NCI-H1105 treated with DMSO at 0.1 percent for 48 hours (cell line): Measurements from ENCODE around the gene AEBP2.
"Not testable (repeated sequence)": the region's sequence is repeated elsewhere in the genome, so short reads cannot be mapped to it uniquely, and the experiment has no call there.

ENCODE experiments used
- DNase-seq: peaks from one replicate; lab custom pipeline; 2025; lab: John Stamatoyannopoulos, UW

The AEBP2 gene

DNA sequence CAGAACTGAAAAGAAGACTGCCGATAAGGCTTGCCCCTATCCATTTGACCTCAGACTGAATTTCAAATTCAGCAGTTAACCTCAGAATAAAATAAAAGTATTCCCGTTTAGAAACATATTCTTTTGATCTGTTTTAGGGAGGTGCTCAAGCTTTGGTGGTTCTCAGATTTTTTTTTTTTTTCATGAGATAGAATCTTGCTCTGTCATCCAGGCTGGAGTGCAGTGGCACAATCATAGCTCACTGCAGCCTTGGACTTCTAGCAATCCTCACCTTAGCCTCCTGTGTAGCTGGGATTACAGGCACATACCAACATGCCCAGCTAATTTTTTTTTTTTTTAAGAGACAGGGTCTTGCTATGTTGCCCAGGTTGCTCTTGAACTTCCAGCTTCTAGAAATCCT lies 15.5 kb downstream of the AEBP2 start:
- DNase-seq = no peak

DNA sequence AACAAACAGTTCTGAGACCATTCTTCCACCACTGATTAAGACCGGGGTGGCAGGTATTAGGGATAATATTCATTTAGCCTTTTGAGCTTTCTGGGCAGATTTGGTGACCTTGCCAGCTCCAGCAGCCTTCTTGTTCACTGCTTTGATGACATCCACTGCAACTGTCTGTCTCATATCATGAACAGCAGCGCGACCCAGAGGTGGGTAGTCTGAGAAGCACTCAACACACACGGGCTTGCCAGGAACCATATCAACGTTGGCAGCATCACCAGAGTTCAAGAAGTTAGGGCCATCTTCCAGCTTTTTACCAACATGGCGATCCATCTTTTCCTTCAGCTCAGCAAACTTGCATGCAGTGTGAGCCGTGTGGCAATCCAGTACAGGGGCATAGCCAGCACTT lies 16.9 kb downstream of the AEBP2 start:
- no peak for DNase-seq

DNA sequence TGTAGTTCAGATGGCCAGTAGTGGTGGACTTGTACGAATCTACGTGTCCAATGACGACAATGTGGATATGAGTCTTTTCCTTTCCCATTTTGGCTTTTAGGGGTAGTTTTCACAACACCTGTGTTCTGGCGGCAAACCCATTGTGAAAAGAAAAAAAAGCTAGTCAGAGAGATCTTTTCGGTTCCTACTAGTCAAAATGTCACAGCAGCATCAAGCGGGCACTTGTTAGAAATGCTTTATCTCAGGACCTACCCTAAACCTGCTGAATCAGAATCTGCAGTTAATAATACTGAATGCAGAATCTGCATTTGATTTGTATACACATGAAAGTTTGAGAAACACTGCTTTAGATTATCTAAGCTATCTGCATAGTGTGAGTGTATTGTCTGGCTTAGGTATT lies 18.3 kb downstream of the AEBP2 start:
- no peak for DNase-seq

DNA sequence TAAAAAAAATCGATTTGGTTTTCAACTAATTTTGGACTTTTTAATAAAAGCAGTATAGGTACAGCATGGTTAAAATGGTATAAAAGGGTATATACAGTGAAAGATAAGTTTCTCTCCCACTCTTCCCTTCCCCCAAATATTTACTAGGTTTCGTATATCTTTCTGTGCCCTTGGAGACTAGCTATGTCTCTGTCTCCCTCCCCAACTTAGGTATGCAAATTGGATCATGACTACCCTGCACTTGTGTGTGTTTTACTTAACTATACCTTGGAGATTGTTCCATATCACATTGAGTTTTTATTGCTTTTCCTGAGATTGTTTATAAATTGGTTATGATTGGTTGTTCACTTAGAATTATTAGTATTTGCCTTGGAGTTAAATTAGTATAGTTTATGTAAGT lies 19.4 kb downstream of the AEBP2 start:
- no peak for DNase-seq

DNA sequence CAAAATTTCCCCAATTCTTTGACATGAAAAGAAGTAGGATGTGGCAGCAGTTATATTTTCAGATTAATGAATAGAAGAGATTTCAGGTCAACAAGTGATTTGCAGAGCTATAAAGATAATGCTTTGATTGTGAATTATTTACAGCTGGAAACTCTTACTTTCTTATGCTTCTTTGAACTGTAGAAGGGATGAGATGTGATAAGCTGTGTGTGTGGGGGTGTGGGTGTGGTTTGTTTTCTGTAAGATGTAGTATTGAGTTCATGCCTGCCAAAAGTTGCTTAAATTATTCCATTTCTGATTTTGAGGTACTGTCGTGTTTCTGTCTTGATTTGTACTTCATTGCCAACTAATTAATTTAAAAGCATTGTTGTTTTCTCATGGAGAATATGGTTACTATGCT lies 22.7 kb downstream of the AEBP2 start:
- no peak for DNase-seq

DNA sequence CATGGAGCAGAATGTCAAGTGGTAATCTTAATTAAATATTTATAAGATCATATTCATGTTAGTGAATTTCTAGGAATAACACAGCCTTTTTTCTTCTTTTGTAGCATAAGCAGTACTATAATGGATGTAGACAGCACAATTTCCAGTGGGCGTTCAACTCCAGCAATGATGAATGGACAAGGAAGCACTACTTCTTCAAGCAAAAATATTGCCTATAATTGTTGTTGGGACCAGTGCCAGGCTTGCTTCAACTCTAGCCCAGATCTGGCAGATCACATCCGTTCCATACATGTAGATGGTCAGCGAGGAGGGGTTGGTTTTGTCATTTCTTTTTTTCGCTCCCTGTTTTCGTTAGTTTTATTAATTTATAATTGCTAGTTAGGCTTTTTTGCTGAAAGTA lies 23.1 kb downstream of the AEBP2 start:
- peak; percentile 92 for DNase-seq

DNA sequence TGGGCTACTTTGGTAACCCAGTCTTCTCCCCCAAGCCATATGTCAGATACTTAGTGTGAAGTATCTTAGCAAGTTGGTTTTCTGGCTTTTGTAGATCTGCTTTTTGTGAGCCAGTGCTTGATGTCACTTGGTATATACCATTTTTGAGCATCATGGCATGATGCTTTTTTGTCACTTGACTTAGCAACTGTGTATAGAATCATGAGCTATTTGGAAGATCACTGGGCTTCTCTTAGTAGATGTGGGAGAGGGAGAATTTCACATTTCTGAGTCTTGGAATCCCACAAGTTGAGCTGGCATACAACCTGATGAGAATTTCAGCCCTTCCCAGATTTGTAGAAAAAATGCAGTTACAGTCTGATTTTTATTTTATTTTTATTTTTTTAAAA lies 24.9 kb downstream of the AEBP2 start:
- DNase-seq = no peak

DNA sequence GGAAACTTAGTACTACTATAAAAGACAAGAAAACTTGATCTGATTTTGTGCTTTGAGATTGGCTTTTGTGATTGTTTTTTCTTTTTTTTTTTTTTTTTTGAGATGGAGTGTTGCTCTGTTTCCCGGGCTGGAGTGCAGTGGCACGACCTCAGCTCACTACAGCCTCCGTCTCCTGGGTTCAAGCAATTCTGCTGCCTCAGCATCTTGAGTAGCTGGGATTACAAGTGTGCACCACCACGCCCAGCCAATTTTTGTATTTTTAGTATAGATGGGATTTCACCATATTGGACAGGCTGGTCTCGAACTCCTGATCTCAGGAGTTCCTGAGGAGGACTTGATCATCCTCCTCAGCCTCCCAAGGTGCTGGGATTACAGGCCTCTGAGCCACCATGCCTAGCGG lies 26.4 kb downstream of the AEBP2 start:
- no peak for DNase-seq

DNA sequence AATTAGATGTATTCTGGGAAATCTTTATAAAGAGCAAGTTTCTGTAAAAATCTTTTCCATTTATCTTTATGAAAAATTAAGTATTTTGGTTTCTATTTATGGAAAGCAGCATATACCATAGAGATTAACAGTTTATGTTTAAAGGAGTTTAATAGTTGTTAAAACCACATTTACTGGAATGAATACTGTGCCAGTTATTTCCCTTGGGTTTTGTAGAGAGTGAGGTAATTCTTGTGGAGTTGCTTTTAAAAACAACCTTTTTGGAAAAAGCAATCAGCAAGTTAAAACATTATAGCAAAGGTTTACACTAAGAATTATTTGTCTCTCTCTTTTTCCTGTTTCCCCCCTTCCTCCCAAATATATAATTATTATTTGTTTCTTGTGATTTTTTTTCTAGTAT lies 34.9 kb downstream of the AEBP2 start:
- DNase-seq = no peak

DNA sequence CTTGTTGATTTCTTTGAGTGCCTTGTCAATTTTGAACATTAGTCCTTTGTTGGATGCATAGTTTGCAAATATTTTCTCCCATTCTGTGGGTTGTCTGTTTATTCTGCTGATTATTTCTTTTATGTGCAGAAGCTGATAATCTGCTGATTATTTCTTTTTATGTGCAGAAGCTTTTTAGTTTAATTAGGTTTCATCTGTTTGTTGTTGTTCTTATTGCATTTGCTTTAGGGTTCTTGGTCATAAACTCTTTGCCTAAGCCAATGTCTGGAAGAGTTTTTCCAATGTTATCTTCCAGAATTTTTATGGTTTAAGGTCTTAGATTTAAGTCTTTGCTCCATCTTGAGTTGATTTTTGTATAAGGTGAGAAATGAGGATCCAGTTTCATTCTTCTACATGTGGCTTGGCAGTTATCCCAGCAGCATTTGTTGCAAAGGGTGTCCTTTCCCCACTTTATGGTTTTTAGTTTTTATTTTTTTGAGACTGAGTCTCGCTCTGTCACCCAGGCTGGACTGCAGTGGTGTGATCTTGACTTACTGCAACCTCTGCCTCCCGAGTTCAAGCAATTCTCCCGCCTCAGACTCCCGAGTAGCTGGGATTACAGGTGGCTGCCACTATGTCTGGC lies 36.7 kb downstream of the AEBP2 start:
- not testable (repeated sequence) for DNase-seq

DNA sequence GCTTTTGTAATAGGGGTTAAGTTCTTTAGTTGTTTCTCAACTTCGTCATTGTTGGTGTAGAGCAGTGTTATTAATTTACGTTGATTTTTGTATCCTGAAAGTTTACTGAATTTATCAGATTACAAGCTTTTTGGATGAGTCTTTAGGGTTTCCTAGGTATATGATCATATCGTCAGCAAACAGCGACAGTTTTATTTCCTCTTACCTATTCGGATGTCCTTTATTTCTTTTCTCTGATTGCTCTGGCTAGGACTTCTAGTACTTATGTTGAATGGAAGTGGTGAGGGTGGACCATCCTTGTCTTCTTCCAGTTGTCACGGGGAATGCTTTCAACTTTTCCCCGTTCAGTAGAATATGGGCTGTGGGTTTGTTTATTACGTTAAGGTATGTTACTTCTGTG lies 37.8 kb downstream of the AEBP2 start:
- no peak for DNase-seq

DNA sequence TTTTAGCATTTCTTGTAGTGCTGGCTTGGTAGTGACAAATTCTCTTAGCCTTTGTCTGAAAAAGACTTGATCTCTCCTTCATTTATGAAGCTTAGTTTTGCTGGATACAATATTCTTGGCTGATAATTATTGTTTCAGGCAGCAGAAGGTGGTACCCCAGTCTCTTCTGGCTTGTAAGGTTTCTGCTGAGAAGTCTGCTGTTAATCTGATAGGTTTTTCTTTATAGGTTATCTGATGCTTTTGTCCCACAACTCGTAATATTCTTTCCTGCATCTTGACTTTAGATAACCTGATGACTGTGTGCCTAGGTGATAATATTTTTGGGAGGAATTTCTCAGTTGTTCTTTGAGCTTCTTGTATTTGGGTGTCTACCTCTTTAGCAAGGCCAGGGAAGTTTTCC lies 41.2 kb downstream of the AEBP2 start:
- DNase-seq = no peak

DNA sequence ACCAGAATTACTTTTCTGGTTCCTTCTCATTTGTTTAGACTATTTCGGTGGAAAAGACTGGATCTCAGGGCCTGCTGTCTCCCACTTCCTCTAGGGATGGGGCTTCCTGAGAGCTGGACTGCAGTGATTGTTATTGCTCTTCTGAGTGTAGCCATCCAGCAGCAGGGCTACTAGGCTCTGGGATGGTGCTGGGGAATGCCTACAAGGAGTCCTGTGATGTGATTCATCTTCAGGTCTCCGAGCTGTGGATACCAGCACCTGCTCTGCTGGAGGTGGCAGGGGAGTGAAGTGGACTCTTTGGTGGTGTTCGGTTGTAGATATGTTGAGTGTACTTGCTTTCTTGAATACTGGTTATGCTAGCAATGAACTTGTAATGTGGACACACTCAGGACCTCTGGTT lies 42.7 kb downstream of the AEBP2 start:
- no peak for DNase-seq

DNA sequence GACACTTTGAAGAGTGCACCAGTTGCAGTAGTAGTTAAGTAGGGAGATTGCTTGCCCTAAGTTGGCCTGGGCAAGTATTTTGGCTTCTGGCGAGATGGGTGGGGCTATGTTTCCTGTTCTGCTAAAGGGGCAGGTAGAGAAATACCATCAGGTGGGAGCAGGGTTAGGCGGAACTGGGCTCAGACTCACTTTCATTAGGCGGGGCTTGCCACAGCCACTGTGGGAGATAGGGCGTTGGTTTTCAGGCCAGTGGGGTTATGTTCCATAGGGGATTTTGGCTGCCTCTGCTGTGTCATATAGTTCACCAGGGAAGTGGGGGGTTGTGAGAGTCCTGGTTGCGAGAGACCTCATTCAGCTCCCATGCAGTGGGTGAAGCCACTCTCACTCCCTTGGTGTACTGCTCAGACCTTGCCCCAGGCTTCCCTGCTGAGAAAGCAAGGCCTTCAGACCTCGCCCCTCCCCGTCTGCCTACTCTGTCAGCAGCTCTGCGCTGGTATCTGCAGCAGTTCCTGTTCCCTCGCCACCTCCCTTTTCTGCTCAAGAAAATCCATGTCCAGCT lies 43.3 kb downstream of the AEBP2 start:
- DNase-seq = no peak

DNA sequence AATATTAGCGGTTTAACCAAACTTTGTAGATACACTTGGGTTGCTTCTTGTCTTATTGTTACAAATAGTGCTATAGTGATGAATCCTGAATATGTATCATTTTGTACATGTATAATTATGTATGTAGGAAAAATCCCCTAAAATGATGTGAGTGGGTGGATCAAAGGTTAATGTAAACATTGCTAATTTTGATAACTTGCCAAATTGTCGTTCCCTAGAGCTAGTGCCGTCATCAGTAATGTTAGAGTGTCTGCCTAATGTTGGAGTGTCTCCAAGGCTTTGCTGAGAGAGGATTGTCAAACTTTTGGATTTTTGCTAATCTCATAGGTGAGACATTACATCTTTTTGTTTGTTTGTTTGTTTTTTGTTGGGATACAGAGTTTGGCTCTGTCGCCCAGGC lies 44.4 kb downstream of the AEBP2 start:
- peak; percentile 40 for DNase-seq

DNA sequence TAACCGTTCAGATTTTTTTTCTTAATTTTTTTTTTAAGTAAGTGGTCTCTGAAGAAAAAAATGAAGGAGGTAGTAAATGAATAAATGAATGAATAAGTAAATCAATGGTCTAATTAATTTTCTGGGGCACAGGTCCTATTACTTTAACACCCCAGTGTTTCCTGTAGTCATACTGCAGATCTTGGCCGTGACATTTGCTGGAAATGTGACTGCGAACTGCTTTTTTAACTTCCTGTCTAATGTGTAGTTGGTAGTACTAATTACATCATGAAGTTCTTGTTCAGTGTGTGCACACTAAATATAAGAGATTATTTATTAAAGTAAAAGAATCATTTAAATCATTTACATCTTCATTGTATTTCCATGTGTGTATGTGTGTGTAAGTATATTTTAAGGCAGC lies 45.4 kb downstream of the AEBP2 start:
- no peak for DNase-seq

DNA sequence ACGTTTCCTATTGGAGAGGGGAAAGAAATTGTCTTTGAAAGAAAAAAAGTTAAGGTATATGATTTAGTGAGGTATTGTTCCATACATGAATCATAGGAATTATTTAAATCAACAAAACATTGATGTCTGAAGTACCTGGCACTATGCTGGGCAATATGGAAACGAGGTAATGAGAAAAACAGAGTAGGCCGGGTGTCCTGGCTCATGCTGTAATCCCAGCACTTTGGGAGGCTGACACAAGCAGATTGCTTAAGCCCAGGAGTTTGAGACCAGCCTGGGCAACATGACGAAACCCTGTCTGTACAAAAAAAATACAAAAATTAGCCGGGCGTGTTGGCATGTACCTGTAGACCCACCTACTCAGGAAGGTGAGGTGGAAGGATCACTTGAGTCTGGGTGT lies 45.9 kb downstream of the AEBP2 start:
- DNase-seq = no peak

DNA sequence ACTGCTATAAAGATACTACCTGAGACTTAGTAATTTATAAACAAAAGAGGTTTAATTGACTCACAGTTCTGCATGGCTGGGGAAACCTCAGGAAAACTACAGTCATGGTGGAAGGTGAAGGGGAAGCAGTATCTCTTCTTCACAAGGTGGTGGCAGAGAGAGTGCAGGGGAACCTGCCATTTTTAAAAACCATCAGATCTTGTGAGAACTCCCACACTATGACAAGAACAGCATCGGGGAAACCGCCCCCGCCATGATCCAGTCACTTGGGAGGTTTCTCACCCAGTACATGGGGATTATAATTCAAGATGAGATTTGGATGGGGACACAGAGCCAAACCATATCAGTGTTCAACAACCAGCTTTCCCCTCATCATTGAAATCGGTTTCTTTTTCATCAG lies 49.9 kb downstream of the AEBP2 start:
- DNase-seq = no peak

DNA sequence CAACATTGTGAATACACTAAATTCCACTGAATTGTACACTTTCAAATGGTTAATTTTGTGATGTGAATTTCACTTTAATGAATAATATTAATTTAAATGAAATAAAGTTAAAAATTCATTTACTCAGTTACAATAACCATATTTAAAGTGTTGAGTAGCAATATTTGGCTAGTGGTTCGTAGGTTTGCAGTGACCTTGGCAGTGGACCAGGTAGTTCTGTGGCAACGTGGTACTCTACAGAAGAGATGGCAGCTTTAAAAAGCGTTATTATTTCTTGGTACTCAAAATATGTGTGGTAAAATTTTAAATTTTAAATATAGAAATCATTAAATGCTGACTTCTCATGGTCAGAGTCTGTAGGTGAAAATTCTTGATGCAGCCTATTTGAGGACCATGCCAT lies 51.6 kb downstream of the AEBP2 start:
- DNase-seq = no peak

DNA sequence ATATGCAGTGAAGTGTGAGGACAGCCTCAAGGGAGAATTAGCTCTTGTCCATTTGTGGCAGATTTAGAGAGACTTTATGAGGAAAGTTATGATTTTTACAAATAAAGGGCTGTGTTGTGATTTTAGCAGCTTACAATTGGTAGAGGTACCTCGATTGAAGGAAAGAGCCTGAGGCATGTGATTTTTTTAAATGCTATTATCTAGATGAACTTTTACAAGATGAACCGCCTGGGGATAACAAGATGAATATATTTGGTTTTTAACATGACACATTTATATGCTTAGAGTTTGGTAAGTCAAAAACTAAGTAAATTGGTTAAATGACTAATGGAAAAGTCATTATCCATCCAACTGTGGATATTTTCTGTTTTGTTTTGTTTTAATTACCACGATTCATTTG lies 52.6 kb downstream of the AEBP2 start:
- no peak for DNase-seq

DNA sequence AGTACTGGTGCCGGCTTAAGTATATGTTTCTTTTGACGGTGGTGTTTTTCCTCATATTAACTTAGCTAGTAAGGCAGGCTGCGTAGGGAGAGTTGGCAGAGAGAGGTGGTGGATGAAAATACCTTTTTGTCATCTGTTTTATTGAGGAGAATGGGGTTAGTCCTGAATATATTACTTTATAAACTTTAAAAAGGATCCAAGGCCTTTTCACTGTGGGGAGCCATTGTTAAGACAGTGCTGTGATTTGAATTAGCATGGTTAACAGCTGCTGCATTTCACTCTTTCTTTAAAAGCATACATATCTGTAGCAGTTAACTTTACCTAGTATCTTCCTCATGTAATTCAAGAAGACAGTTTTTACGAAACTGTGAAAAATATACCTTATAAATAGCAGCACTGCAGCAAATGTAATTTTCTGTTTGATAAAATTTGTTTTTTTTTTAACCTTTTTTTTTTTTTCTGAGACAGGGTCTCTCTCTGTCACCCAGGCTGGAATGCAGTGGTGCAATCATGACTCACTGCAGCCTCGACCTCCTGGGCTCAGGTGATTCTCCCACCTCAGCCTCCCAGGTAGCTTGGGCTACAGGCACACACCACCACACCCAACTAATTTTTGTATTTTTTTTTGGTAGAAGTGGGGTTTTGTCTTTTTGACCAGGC lies 57.1 kb downstream of the AEBP2 start:
- no peak for DNase-seq

DNA sequence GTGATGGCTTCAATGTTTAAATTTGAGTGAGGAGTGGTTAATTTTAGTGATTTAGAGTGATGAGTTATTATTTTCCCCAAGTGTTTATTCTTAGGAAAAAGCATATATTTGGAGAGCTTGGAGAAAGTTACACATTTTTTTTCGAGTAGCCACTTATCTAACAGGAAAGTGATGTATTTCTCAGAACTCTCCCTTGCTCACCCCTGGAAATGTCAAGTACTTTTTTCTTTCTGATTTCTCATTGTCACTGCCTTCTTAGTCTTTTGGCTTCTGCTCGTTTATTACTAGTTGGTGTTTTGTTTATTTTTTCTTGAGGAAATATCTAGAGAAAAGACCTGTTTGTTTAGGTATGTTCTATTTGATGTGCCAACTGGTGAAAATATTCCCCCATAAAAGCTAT lies 58.8 kb downstream of the AEBP2 start:
- no peak for DNase-seq

DNA sequence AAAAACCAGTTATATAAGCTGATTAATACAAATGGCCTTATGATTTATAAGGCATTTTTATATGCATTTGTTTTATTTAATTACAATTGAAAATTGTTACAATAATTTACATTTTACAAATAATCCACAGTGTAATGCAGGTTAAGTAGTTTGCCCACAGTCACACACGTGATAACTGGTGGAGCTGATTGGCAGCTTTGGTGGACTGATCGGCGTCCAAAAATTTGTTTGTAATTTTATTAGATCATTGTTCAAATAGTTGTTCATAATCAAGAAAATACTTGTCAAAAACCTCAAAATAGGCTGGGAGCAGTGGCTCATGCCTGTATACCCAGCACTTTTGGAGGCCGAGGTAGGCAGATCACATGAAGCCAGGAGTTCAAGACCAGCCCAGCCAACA lies 59.7 kb downstream of the AEBP2 start:
- DNase-seq = no peak

DNA sequence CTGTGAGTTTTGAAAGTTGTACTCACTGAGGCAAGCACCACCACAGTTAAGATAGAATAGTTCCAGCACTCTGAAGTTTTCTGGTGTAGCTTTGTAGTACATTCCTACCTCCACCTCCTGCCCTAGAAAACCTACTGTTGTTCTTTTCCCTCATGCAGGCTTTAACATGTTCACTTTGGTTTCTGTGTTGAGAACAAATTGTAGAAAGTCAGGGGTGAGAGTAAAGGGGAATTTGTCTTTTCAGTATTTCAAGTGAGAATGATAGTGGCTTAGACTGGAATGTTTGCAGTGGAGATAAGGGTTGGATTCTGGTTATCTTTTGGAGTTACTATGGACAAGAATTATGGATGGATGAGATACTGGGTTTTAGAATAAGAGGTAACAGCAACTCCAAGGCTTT lies 67.2 kb downstream of the AEBP2 start:
- no peak for DNase-seq
